Neuronal stem cell (in vitro differentiated cells): ENCODE results near the gene PLA2G2D.
A peak's percentile ranks its signal among the peaks of the same experiment; 100 is the strongest.

Source experiments
- DNase-seq: peaks from one replicate; pipeline ENCODE4 v3.0.0-alpha.2; 2013; ENCODE audit warnings: low spot score
- H2AFZ ChIP-seq: one replicate; pipeline ENCODE4 v1.6.1; 2013; ENCODE audit warnings: mild to moderate bottlenecking, low read length, inconsistent platforms
- H2AK5ac ChIP-seq: 2 replicates; pipeline ENCODE4 v1.6.1; 2013; ENCODE audit warnings: low read depth, mild to moderate bottlenecking, inconsistent platforms, low read length, moderate library complexity, mixed read lengths
- H2BK120ac ChIP-seq: 2 replicates; pipeline ENCODE4 v1.6.1; 2013; ENCODE audit warnings: low read depth, mild to moderate bottlenecking, inconsistent platforms, low read length, moderate library complexity, mixed read lengths
- H2BK12ac ChIP-seq: one replicate; pipeline ENCODE4 v1.6.1; 2013; ENCODE audit warnings: low read length, inconsistent platforms
- H2BK15ac ChIP-seq: 2 replicates; pipeline ENCODE4 v1.6.1; 2013; ENCODE audit warnings: mild to moderate bottlenecking, low read length, inconsistent platforms, mixed read lengths
- H2BK5ac ChIP-seq: one replicate; pipeline ENCODE4 v1.6.1; 2013; ENCODE audit warnings: inconsistent platforms, mild to moderate bottlenecking, low read length, moderate library complexity
- H3K14ac ChIP-seq: one replicate; pipeline ENCODE4 v1.6.1; 2013; ENCODE audit warnings: low read length, inconsistent platforms
- H3K18ac ChIP-seq: 2 replicates; pipeline ENCODE4 v1.6.1; 2013; ENCODE audit warnings: low read length, inconsistent platforms
- H3K23ac ChIP-seq: 2 replicates; pipeline ENCODE4 v1.6.1; 2013; ENCODE audit warnings: low read depth, mild to moderate bottlenecking, mixed read lengths, low read length, inconsistent platforms; ENCODE audit not compliant: poor library complexity
- H3K27ac ChIP-seq: replicated peaks from 3 replicates; pipeline ENCODE4 v1.5.1; 2013; ENCODE audit warnings: low read length, inconsistent platforms
- H3K27me3 ChIP-seq, 3 experiments: 2 replicates each; pipeline ENCODE4 v1.6.1; 2013; ENCODE audit warnings: low read length in 3 of 3, mild to moderate bottlenecking in 2 of 3, inconsistent platforms in 1 of 3, low read depth in 1 of 3, mixed read lengths in 1 of 3, moderate library complexity in 1 of 3; ENCODE audit not compliant: control insufficient read depth in 3 of 3, insufficient read depth in 3 of 3
- H3K36me3 ChIP-seq, 2 donors: replicated peaks in 1 of 2; 2 replicates each; pipeline ENCODE4 v1.6.1; 2013; ENCODE audit warnings: low read length in 2 of 2; ENCODE audit not compliant: control insufficient read depth in 2 of 2, insufficient read depth in 2 of 2
- H3K4ac ChIP-seq: 2 replicates; pipeline ENCODE4 v1.6.1; 2013; ENCODE audit warnings: inconsistent platforms, mild to moderate bottlenecking, low read length, moderate library complexity
- H3K4me1 ChIP-seq, 2 donors: 1 replicate in 1 of 2; 2 replicates in 1 of 2; pipeline ENCODE4 v1.6.1; 2013; ENCODE audit warnings: low read length in 2 of 2, low read depth in 1 of 2; ENCODE audit not compliant: control insufficient read depth in 2 of 2, insufficient read depth in 1 of 2
- H3K4me2 ChIP-seq: one replicate; pipeline ENCODE4 v1.6.1; 2013; ENCODE audit warnings: mild to moderate bottlenecking, low read length, inconsistent platforms; ENCODE audit not compliant: insufficient read depth, poor library complexity, severe bottlenecking
- H3K4me3 ChIP-seq, 2 donors: 2 replicates each; pipeline ENCODE4 v1.5.1; 2013; ENCODE audit warnings: low read length in 2 of 2, mild to moderate bottlenecking in 2 of 2, inconsistent platforms in 1 of 2, moderate library complexity in 1 of 2
- H3K79me1 ChIP-seq: one replicate; pipeline ENCODE4 v1.6.1; 2013; ENCODE audit warnings: low read depth, mild to moderate bottlenecking, inconsistent platforms, low read length, moderate library complexity
- H3K9ac ChIP-seq: one replicate; pipeline ENCODE4 v1.6.1; 2013; ENCODE audit warnings: mild to moderate bottlenecking, low read depth, low read length, inconsistent platforms; ENCODE audit not compliant: poor library complexity
- H3K9me3 ChIP-seq, 2 donors: replicated peaks in 1 of 2; 2 replicates each; pipeline versions ENCODE3 to v1.6.1; 2013; ENCODE audit warnings: low read length in 2 of 2, mild to moderate bottlenecking in 2 of 2, inconsistent platforms in 1 of 2, low read depth in 1 of 2, mixed read lengths in 1 of 2, moderate library complexity in 1 of 2; ENCODE audit not compliant: control insufficient read depth in 2 of 2, insufficient read depth in 1 of 2
- H4K8ac ChIP-seq: one replicate; pipeline ENCODE4 v1.6.1; 2013; ENCODE audit warnings: low read depth, mild to moderate bottlenecking, inconsistent platforms, low read length, moderate library complexity
- H4K91ac ChIP-seq: one replicate; pipeline ENCODE4 v1.6.1; 2013; ENCODE audit warnings: low read length, low read depth, mild to moderate bottlenecking, inconsistent platforms; ENCODE audit not compliant: poor library complexity
- WGBS, 2 donors: extraction: QIAGEN DNeasy Blood & Tissue Kit; methylation state at CpG; one replicate each; pipeline ENCODE4 v1.1.7; 2013; ENCODE audit warnings: missing lambda C conversion rate in 2 of 2, mixed read lengths in 1 of 2; ENCODE audit not compliant: insufficient read length in 2 of 2, insufficient replicate concordance in 1 of 2; ENCODE audit errors: extremely low coverage in 2 of 2; 5-methylcytosine and 5-hydroxymethylcytosine counted together

Gene PLA2G2D

GRCh38 chr1:20114021-20114648 lies 5.2 kb downstream of the PLA2G2D start:
- H3K27me3 ChIP-seq, result no peaks in the 10 kb centered on the region
- H3K4ac ChIP-seq, result no peak overlapping the region
- no peak overlapping the region for H2BK15ac ChIP-seq
- no peak overlapping the region for H2BK120ac ChIP-seq
- H3K18ac ChIP-seq, result no peak overlapping the region
- H3K4me3 ChIP-seq, result no peak overlapping the region
- no peak overlapping the region for H4K8ac ChIP-seq
- H3K36me3 ChIP-seq, result no peaks in the 10 kb centered on the region
- H2AK5ac ChIP-seq, result no peak overlapping the region
- peaks cover 0 to 6% of the 10 kb centered on the region in 2 donors for H3K4me1 ChIP-seq
- WGBS, 2 donors, result no CpG with 5 or more reads among the region's 15 CpGs
- H3K23ac ChIP-seq, result no peak overlapping the region
- no peak overlapping the region for H3K9ac ChIP-seq
- H3K79me1 ChIP-seq, result no peaks in the 10 kb centered on the region
- H4K91ac ChIP-seq, result no peak overlapping the region
- H3K27ac ChIP-seq, result no peak overlapping the region
- no peak for DNase-seq
- H2AFZ ChIP-seq, result no peak overlapping the region
- H2BK12ac ChIP-seq, result no peak overlapping the region
- no peak overlapping the region for H2BK5ac ChIP-seq
- no peak overlapping the region for H3K14ac ChIP-seq
- H3K4me2 ChIP-seq, result no peak overlapping the region
- no peaks in the 10 kb centered on the region for H3K9me3 ChIP-seq

GRCh38 chr1:20112279-20113000 lies 6.9 kb downstream of the PLA2G2D start:
- Histone ChIP-seq H3K14ac (peak overlapping the region; percentile 90), H3K4me1 (peaks cover 0 to 19% of the 10 kb centered on the region in 2 donors), H3K9me3 (no peaks in the 10 kb centered on the region), H3K4ac (no peak overlapping the region), H3K4me3 (no peak overlapping the region), H3K27me3 (no peaks in the 10 kb centered on the region), H3K23ac (no peak overlapping the region), H3K36me3 (no peaks in the 10 kb centered on the region), H2AK5ac (peak overlapping the region; percentile 38), H2BK120ac (no peak overlapping the region), H2BK15ac (no peak overlapping the region), H3K9ac (no peak overlapping the region), H3K4me2 (no peak overlapping the region), H4K91ac (no peak overlapping the region), H4K8ac (no peak overlapping the region), H2BK5ac (no peak overlapping the region), H3K27ac (no peak overlapping the region), H3K79me1 (no peaks in the 10 kb centered on the region), H2BK12ac (no peak overlapping the region), H2AFZ (no peak overlapping the region), H3K18ac (no peak overlapping the region)
- WGBS, 2 donors, result no CpG with 5 or more reads among the region's 3 CpGs
- no peak for DNase-seq

GRCh38 chr1:20111452-20111851 lies 7.9 kb downstream of the PLA2G2D start:
- Histone ChIP-seq H2BK12ac (no peak overlapping the region), H3K27ac (no peak overlapping the region), H3K27me3 (no peaks in the 10 kb centered on the region), H3K9me3 (no peaks in the 10 kb centered on the region), H3K18ac (no peak overlapping the region), H2AFZ (no peak overlapping the region), H2BK15ac (no peak overlapping the region), H3K4me3 (no peak overlapping the region), H3K9ac (no peak overlapping the region), H3K23ac (no peak overlapping the region), H4K8ac (no peak overlapping the region), H3K14ac (no peak overlapping the region), H3K79me1 (no peaks in the 10 kb centered on the region), H3K4ac (no peak overlapping the region), H3K4me2 (no peak overlapping the region), H2BK120ac (no peak overlapping the region), H4K91ac (no peak overlapping the region), H2BK5ac (no peak overlapping the region), H3K4me1 (peaks cover 0 to 21% of the 10 kb centered on the region in 2 donors), H3K36me3 (no peaks in the 10 kb centered on the region), H2AK5ac (no peak overlapping the region)
- no CpG with 5 or more reads among the region's 5 CpGs for whole genome bisulfite sequencing, 2 donors
- no peak for DNase-seq

- Histone ChIP-seq H3K4ac (no peak overlapping the region), H3K9ac (no peak overlapping the region), H2AFZ (no peak overlapping the region), H2AK5ac (no peak overlapping the region), H4K91ac (no peak overlapping the region), H4K8ac (no peak overlapping the region), H2BK12ac (no peak overlapping the region), H3K36me3 (no peaks in the 10 kb centered on the region), H3K27me3 (no peaks in the 10 kb centered on the region), H3K18ac (no peak overlapping the region), H3K27ac (no peak overlapping the region), H3K23ac (no peak overlapping the region), H3K9me3 (no peaks in the 10 kb centered on the region), H2BK5ac (no peak overlapping the region), H3K4me2 (no peak overlapping the region), H2BK15ac (no peak overlapping the region), H3K4me3 (no peak overlapping the region), H3K79me1 (no peaks in the 10 kb centered on the region), H2BK120ac (no peak overlapping the region), H3K14ac (no peak overlapping the region), H3K4me1 (peaks cover 0 to 21% of the 10 kb centered on the region in 2 donors)
- DNase-seq, result no peak
- WGBS, 2 donors, result no CpG with 5 or more reads among the region's 12 CpGs
Observed at GRCh38 chr1:20110679-20111078, 8.7 kb downstream of the PLA2G2D start.
